Measurements from ENCODE around the gene NPDC1. TPM values are rescaled to one million over a fixed set of nuclear protein-coding genes. Genes with fewer than 3 reads are reported as not detected.

The NPDC1 gene, protein sequence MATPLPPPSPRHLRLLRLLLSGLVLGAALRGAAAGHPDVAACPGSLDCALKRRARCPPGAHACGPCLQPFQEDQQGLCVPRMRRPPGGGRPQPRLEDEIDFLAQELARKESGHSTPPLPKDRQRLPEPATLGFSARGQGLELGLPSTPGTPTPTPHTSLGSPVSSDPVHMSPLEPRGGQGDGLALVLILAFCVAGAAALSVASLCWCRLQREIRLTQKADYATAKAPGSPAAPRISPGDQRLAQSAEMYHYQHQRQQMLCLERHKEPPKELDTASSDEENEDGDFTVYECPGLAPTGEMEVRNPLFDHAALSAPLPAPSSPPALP
- 124 TPM for total RNA-seq
- long read RNA-seq, transcript NPDC1-202 (9 exons, 1,494 nt), result major isoform, 110 of 202 reads
- long read RNA-seq, transcript NPDC1-201 (8 exons, 2,187 nt), result minor isoform, 39 of 202 reads
- long read RNA-seq, partial matches to known transcripts, result 25 of 202 reads
- long read RNA-seq, other reads (novel, unspliced or antisense), result 26 of 202 reads

GRCh38 chr9:137046088-137046787, at the start of gene NPDC1:
TSS of gene NPDC1 (minus strand) at chr9:137046177. CDS start at chr9:137045989, 188 bp downstream.
- DNase-seq (peak; percentile 85), ATAC-seq (peak; percentile 80 to 82)
- Histone ChIP-seq H3K4me1 (peaks cover 40% of the 10 kb centered on the region), H3K27me3 (ENCODE audit: low read depth) (peaks cover 74% of the 10 kb centered on the region), H3K27ac (peak within 1 kb of the TSS; percentile 78), H3K36me3 (no peaks in the 10 kb centered on the region), H3K4me3 (peak within 1 kb of the TSS; percentile 67), H3K9me3 (no peaks in the 10 kb centered on the region)
- intact Hi-C loops (cut with DNase I), result no loop called here
- TF ChIP-seq, protein P1, sequence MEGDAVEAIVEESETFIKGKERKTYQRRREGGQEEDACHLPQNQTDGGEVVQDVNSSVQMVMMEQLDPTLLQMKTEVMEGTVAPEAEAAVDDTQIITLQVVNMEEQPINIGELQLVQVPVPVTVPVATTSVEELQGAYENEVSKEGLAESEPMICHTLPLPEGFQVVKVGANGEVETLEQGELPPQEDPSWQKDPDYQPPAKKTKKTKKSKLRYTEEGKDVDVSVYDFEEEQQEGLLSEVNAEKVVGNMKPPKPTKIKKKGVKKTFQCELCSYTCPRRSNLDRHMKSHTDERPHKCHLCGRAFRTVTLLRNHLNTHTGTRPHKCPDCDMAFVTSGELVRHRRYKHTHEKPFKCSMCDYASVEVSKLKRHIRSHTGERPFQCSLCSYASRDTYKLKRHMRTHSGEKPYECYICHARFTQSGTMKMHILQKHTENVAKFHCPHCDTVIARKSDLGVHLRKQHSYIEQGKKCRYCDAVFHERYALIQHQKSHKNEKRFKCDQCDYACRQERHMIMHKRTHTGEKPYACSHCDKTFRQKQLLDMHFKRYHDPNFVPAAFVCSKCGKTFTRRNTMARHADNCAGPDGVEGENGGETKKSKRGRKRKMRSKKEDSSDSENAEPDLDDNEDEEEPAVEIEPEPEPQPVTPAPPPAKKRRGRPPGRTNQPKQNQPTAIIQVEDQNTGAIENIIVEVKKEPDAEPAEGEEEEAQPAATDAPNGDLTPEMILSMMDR (IDR thresholded peaks at IDR 0.05), result peak; percentile 90

GRCh38 chr9:137089232-137089947, 43.4 kb upstream of the NPDC1 start:
- H3K4me3 ChIP-seq, result no peak overlapping the region
- DNase-seq, result no peak
- no peak overlapping the region for H3K27ac ChIP-seq
- no peaks in the 10 kb centered on the region for H3K27me3 ChIP-seq (ENCODE audit: low read depth)
- H3K36me3 ChIP-seq, result peaks cover 30% of the 10 kb centered on the region
- intact Hi-C loops (cut with DNase I), result no loop called here
- TF ChIP-seq, protein P1 (IDR thresholded peaks at IDR 0.05), result no peak
- ATAC-seq, result no peak
- no peaks in the 10 kb centered on the region for H3K9me3 ChIP-seq
- peaks cover 24% of the 10 kb centered on the region for H3K4me1 ChIP-seq

GRCh38 chr9:137088121-137088520, 42.1 kb upstream of the NPDC1 start:
- Histone ChIP-seq H3K4me1 (peaks cover 24% of the 10 kb centered on the region), H3K27ac (no peak overlapping the region), H3K9me3 (no peaks in the 10 kb centered on the region), H3K27me3 (ENCODE audit: low read depth) (no peaks in the 10 kb centered on the region), H3K4me3 (no peak overlapping the region), H3K36me3 (peaks cover 33% of the 10 kb centered on the region)
- DNase-seq, result no peak
- intact Hi-C loops (cut with DNase I), result no loop called here
- ATAC-seq, result no peak
- TF ChIP-seq, protein P1 (IDR thresholded peaks at IDR 0.05), result no peak

DNA sequence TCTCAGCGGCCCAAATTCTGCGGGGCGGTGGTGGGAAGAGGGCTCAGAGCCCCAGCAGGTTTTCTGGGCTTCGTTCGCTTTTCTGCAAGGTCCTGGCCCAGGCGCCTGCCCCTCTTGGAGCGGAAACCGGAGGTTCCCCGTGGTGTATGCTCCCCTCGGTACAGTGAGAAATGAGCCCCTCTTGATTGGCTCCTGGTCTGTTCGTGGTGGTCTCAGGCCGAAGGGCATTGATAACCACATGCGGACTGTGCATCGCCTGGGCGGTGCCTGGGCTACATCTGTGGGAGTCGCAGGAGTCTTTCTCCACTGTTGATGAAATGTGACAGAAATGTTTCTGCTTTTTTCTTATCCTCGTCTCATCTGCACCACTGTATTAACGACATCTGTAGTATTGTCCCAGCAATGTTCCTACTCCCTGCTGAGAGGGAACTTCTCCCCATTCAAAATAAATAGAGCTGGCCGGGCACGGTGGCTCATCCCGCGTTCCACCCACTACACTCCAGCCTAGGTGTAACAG, 41.5 kb upstream of the NPDC1 start:
- TF ChIP-seq, protein P1 (IDR thresholded peaks at IDR 0.05), result no peak
- ATAC-seq (no peak), DNase-seq (no peak)
- peaks cover 33% of the 10 kb centered on the region for H3K36me3 ChIP-seq
- H3K27ac ChIP-seq, result peak overlapping the region; percentile 94
- no peaks in the 10 kb centered on the region for H3K9me3 ChIP-seq
- peaks cover 24% of the 10 kb centered on the region for H3K4me1 ChIP-seq
- H3K27me3 ChIP-seq (ENCODE audit: low read depth), result no peaks in the 10 kb centered on the region
- peak overlapping the region; percentile 77 for H3K4me3 ChIP-seq
- intact Hi-C loops (cut with DNase I), result no loop called here
